SK-N-MC (cell line): ENCODE measurements around the gene LSR.
"Not testable (repeated sequence)": the region's sequence is repeated elsewhere in the genome, so short reads cannot be mapped to it uniquely, and the experiment has no call there.

Source experiments
- DNase-seq: peaks from one replicate; pipeline ENCODE4 v3.0.0-alpha.2; 2011; ENCODE audit warnings: low read depth, low spot score
- H3K27ac ChIP-seq: fragments of 200-600 bp; sonication (generic); 2 replicates; pipeline ENCODE4 v1.5.1; 2016; ENCODE audit warnings: mixed run types
- H3K36me3 ChIP-seq: fragments of 200-600 bp; sonication (generic); 2 replicates; pipeline ENCODE4 v1.6.1; 2017; ENCODE audit warnings: antibody characterized with exemption, low read length, mixed read lengths; ENCODE audit not compliant: insufficient read depth
- H3K4me3 ChIP-seq: fragments of 200-600 bp; sonication (generic); 2 replicates; pipeline ENCODE4 v1.5.1; 2016
- H3K9ac ChIP-seq: fragments of 200-600 bp; sonication (generic); 2 replicates; pipeline ENCODE4 v1.8.0; 2017; ENCODE audit warnings: mixed run types, mixed read lengths; ENCODE audit not compliant: insufficient read length
- H3K9me3 ChIP-seq: fragments of 200-600 bp; sonication (generic); 2 replicates; pipeline ENCODE4 v1.6.1; 2017; ENCODE audit warnings: low read depth, mild to moderate bottlenecking, antibody characterized with exemption, low read length, moderate library complexity, mixed read lengths
- EZH2 ChIP-seq: fragments of 200-600 bp; sonication (generic); IDR thresholded peaks from one replicate; pipeline ENCODE4 v1.6.1; 2017; ENCODE audit warnings: antibody characterized with exemption
- FOXP2 ChIP-seq: optimal IDR thresholded peaks from 2 replicates; pipeline ENCODE3; 2011; ENCODE audit warnings: mild to moderate bottlenecking, moderate library complexity; ENCODE audit not compliant: insufficient read depth; ENCODE audit errors: extremely low read length, control extremely low read depth
- POLR2AphosphoS5 ChIP-seq: IDR thresholded peaks from 2 replicates; pipeline ENCODE4 v1.6.1; 2012; ENCODE audit warnings: mild to moderate bottlenecking, low read depth, low read length, borderline replicate concordance

The LSR gene

GRCh38 chr19:35236638-35237400 is 12.0 kb upstream of the LSR start:
- H3K27ac ChIP-seq, result no peak overlapping the region
- H3K9me3 ChIP-seq, result no peaks in the 10 kb centered on the region
- H3K36me3 ChIP-seq, result no peaks in the 10 kb centered on the region
- no peak for DNase-seq
- TF ChIP-seq POLR2AphosphoS5 (no peak), FOXP2 (no peak), EZH2 (no peak)
- H3K9ac ChIP-seq, result no peak overlapping the region
- H3K4me3 ChIP-seq, result no peak overlapping the region

- not testable (repeated sequence) for H3K9me3 ChIP-seq, H3K36me3 ChIP-seq, H3K9ac ChIP-seq, H3K27ac ChIP-seq, H3K4me3 ChIP-seq, DNase-seq
Observed at GRCh38 chr19:35239597-35239996, 9.2 kb upstream of the LSR start.

- Histone ChIP-seq H3K4me3 (no peak overlapping the region), H3K9me3 (no peaks in the 10 kb centered on the region), H3K9ac (no peak overlapping the region), H3K36me3 (no peaks in the 10 kb centered on the region), H3K27ac (no peak overlapping the region)
- no peak for DNase-seq
- TF ChIP-seq FOXP2, result no peak
- no peak for TF ChIP-seq POLR2AphosphoS5
- no peak for TF ChIP-seq EZH2
Observed at GRCh38 chr19:35240327-35240726, 8.5 kb upstream of the LSR start.

GRCh38 chr19:35241417-35241816 is 7.4 kb upstream of the LSR start:
- Histone ChIP-seq H3K36me3 (no peaks in the 10 kb centered on the region), H3K9me3 (no peaks in the 10 kb centered on the region), H3K4me3 (no peak overlapping the region), H3K27ac (no peak overlapping the region), H3K9ac (no peak overlapping the region)
- TF ChIP-seq POLR2AphosphoS5 (no peak), FOXP2 (no peak), EZH2 (no peak)
- no peak for DNase-seq

DNA sequence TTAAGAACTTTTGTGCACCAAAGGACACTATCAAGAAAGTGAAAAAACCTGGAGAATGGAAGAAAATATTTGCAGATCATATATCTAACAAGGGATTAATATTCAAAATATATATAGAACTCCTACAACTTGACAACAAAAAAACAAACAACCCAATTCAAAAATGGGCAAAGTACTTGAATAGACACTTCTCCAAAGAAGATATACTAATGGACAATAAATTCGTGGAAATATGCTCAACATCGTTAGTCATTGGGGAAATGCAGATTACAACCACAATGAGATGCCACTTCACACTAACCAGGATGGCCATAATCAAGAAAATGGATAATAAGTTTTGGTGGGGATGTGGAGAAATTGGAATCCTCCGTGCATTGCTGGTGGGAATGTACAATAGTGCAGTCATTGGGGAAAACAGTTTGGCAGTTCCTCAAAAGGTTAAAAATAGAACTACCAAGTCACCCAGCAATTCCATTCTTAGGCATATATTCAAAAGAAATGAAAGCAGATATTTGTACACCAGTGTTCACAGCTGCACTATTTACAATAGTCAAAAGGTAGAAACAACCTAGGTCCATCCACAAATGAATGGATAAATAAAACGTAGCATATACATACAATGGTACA is 2.2 kb upstream of the LSR start:
- Histone ChIP-seq H3K27ac (no peak overlapping the region), H3K4me3 (no peak overlapping the region), H3K9me3 (no peaks in the 10 kb centered on the region), H3K36me3 (no peaks in the 10 kb centered on the region), H3K9ac (no peak overlapping the region)
- no peak for DNase-seq
- TF ChIP-seq EZH2 (no peak), POLR2AphosphoS5 (no peak), FOXP2 (no peak)

DNA sequence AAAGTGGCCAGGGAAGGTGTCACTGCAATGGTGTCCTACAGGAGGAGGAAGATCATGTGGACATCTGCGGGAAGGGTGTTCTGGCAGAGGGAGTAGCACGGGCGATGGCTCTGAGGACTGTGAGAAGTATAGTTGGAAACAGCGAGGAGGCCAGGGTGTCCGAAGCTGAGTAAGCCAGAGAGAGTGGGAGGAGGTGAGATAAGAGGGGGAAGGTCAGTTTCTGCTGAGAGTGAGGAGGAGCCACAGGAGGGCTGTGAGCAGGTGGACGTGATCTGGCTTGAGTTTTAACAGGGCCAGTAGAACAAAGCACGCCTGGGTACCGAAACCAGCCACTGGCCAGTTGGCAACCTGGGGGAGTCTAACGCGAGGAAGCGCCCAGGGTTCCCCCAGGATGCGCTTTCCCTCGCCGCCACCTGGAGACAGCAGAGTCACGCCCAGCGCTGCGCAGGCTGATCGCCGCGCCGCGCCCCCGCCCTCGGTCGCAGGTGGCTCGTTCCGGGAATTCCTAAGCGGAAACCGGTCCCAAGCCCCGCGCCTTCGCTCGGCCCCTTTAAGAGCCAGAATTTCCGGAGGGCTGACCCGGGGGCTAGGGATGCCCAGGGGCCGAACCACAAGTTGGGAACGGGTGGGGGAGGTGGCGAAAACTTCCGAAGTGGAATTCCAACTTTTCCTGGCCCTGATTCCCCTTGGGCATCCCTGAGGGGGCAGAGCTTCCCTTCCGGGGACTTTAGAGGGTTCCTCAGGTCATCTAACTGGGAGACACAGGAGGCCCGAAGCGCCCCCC is 1.1 kb upstream of the LSR start:
- TF ChIP-seq FOXP2, result no peak
- no peaks in the 10 kb centered on the region for H3K36me3 ChIP-seq
- no peak overlapping the region for H3K27ac ChIP-seq
- no peak overlapping the region for H3K9ac ChIP-seq
- H3K4me3 ChIP-seq, result no peak overlapping the region
- no peaks in the 10 kb centered on the region for H3K9me3 ChIP-seq
- DNase-seq, result no peak

- no peak for TF ChIP-seq EZH2
- no peak for TF ChIP-seq FOXP2
- TF ChIP-seq POLR2AphosphoS5, result no peak
- no peak overlapping the region for H3K4me3 ChIP-seq
- H3K27ac ChIP-seq, result no peak overlapping the region
- no peaks in the 10 kb centered on the region for H3K36me3 ChIP-seq
- no peaks in the 10 kb centered on the region for H3K9me3 ChIP-seq
- no peak overlapping the region for H3K9ac ChIP-seq
- no peak for DNase-seq
Observed at GRCh38 chr19:35249146-35249847, 495 bp downstream of the LSR start.
